Fibroblast of mammary gland (primary cell): ENCODE data around the gene CES3.
A peak's percentile ranks its signal among the peaks of the same experiment; 100 is the strongest.
"Not testable (repeated sequence)": the region's sequence is repeated elsewhere in the genome, so short reads cannot be mapped to it uniquely, and the experiment has no call there.

ENCODE experiments used
- DNase-seq: peaks from one replicate; pipeline ENCODE4 v3.0.0-alpha.2; 2010; ENCODE audit warnings: low read depth
- H3K4me3 ChIP-seq: 2 replicates; pipeline ENCODE4 v1.5.1; 2011; ENCODE audit warnings: low read depth, mild to moderate bottlenecking, low read length, moderate library complexity; ENCODE audit not compliant: control insufficient read depth
- TF ChIP-seq, protein P1 (sequence below): conservative IDR thresholded peaks from 2 replicates; pipeline ENCODE4 v1.5.1; 2011; ENCODE audit warnings: low read depth, low read length, inconsistent platforms; ENCODE audit not compliant: control insufficient read depth, insufficient read depth

The CES3 gene

DNA sequence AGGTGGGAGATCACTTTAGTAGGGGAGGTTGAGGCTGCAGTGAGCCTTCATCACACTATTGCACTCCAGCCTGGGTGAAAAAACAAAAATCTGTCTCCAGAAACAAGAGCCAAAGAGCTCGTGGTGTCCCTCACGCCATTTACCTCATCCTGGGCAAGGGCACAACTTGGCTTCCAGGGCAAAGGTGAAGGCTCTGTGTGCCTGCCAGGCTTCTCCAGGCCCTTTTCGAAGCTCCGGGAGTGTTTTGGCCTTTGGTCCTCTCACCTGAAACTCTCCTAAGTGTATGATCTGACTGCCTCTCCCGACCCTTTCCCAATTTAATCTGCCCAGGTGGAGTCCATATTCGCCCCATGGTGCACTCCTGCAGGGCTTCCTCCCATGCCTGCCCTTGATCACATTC lies 11.6 kb upstream of the CES3 start:
- no peak for DNase-seq
- H3K4me3 ChIP-seq = no peak overlapping the region
- TF ChIP-seq, protein P1, sequence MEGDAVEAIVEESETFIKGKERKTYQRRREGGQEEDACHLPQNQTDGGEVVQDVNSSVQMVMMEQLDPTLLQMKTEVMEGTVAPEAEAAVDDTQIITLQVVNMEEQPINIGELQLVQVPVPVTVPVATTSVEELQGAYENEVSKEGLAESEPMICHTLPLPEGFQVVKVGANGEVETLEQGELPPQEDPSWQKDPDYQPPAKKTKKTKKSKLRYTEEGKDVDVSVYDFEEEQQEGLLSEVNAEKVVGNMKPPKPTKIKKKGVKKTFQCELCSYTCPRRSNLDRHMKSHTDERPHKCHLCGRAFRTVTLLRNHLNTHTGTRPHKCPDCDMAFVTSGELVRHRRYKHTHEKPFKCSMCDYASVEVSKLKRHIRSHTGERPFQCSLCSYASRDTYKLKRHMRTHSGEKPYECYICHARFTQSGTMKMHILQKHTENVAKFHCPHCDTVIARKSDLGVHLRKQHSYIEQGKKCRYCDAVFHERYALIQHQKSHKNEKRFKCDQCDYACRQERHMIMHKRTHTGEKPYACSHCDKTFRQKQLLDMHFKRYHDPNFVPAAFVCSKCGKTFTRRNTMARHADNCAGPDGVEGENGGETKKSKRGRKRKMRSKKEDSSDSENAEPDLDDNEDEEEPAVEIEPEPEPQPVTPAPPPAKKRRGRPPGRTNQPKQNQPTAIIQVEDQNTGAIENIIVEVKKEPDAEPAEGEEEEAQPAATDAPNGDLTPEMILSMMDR = no peak

DNA sequence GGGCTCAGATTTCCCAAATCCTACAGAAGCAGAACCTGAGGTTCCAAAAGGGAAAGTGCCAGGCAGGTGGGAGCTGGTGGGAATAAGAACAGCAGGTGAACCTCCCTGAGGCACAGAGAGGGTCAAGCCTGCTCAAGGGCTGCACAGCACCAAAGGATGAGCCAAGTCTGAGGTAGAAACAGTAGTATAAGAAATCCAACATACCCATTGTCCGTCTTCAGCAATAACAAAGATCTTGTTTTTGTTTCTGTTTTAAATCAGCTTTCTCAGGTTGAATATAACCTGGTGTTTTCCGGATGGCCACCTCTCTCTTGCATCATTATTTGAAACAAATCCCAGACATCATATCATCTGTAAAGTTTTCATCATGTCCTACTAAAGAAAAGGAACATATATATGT lies 10.6 kb upstream of the CES3 start:
- DNase-seq = no peak
- H3K4me3 ChIP-seq = no peak overlapping the region
- TF ChIP-seq, protein P1 = no peak

DNA sequence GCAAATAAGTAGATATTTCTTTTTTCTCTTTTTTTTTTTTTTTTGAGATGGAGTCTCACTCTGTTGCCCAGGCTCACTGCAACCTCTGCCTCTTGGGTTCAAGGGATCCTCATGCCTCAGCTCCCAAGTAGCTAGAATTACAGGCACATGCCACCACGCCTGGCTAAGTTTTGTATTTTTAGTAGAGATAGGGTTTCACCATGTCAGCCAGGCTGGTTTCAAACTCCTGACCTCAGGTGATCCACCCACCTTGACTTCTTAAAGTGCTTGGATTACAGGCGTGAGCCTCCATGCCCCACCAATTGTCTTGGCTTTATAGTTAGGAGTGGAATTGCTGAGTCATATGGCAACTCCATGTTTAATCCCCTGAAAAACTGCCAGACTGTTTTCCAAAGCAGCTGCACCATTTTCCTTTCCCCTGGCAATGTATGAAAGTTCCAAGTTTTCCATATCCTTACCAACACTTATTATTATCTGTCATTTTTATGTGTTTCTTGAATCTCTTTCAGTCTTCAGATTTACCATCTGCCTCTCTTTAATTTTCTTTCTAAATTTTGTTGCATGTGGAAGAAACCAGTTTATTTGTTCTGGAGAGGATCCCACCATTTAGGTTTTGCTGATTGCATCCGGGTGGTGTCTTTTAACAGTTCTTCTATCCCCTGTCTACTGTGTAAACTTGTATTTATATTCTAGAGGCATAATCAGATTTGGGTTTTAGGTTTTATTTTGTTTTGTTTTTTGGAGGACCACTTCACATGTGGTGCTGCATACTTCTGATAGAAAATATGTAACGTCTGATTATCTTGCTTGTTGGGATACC lies 9.9 kb upstream of the CES3 start:
- H3K4me3 ChIP-seq = no peak overlapping the region
- DNase-seq = no peak
- TF ChIP-seq, protein P1 = no peak

DNA sequence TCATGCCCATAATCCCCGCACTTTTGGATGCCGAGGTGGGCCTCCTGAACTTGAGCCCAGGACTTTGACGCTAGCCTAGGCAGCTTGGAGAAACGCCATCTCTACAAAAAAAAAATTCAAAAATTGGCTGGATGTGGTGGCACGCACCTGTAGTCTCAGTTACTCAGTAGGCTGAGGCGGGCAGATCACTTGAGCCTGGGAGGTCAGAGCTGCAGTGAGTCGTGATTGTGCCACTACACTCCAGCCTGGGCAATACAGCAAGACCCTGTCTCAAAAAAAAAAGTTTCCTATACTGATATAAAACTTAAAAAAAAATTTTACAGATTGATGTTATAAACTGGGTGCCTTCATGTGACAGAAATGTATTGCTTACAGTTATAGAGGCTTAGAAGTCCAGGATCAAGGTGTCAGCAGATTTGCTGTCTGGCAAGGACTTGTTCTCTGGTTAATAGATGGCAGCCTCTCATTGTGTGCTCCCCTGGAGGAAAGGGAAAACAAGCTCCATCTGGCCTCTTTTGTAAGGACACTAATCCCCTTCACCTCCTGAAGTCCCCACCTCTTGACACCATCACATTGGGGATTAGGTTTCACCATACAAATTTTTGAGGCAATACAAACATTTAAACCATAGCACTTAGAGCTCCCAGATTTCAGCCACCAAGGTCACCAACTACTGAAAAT lies 8.5 kb upstream of the CES3 start:
- no peak overlapping the region for H3K4me3 ChIP-seq
- TF ChIP-seq, protein P1 = no peak
- no peak for DNase-seq

DNA sequence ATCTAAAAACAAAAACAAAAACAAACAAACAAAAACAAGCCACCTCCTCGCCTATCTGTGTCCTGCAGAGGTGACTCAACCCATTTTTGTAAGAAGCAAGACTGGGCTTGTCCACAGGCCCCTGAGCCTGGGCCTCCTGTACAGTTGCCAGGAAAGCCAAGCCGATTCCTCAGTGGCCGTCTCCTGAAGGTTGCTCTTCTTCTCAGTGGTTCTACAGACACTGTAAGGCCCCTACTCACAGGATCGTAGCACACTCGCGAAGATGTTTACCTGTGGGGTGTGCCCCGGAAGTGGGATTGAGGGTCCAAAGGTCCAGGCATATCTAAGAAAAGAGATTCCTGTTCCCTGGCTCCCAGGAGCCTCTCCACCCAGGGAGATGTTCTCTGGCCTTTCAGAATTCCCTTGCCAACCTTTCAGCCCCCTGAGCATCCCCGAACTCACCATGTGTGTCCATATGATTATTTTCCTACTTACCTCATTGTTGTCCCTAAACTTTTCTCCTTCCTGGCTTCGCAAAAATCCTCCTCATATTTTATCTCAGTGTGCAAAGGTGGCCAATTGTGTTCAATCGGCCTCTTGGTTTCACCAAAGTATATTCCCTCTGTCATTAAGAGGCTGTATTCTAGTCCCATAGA lies 7.5 kb upstream of the CES3 start:
- H3K4me3 ChIP-seq = no peak overlapping the region
- TF ChIP-seq, protein P1 = no peak
- DNase-seq = no peak

DNA sequence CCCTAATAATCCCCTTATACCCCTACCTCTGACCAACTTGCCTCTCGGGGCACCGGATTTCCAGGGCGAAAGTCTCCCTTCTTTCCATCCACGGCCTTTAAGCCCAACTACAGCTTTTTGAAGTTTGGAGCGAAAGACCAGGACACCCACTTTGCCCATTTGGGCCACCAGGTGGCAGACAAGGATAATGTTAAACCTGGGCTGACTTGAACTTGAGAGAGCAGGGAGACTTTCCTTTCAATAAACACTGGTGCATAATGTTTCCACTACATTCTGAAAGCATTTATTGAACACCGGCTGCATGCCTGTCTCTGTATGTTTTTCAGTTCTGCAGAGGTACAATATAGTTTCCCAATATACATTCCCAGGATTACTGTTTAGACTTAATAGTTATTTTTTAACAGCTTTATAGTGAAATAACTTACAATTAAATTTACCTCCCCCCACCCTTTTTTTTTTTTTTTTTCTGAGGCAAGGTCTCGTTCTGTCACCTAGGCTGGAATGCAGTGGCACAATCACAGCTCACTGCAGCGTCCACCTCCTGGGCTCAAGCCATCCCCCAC lies 6.9 kb upstream of the CES3 start:
- TF ChIP-seq, protein P1 = peak; percentile 91
- H3K4me3 ChIP-seq = no peak overlapping the region
- peak; percentile 75 for DNase-seq

DNA sequence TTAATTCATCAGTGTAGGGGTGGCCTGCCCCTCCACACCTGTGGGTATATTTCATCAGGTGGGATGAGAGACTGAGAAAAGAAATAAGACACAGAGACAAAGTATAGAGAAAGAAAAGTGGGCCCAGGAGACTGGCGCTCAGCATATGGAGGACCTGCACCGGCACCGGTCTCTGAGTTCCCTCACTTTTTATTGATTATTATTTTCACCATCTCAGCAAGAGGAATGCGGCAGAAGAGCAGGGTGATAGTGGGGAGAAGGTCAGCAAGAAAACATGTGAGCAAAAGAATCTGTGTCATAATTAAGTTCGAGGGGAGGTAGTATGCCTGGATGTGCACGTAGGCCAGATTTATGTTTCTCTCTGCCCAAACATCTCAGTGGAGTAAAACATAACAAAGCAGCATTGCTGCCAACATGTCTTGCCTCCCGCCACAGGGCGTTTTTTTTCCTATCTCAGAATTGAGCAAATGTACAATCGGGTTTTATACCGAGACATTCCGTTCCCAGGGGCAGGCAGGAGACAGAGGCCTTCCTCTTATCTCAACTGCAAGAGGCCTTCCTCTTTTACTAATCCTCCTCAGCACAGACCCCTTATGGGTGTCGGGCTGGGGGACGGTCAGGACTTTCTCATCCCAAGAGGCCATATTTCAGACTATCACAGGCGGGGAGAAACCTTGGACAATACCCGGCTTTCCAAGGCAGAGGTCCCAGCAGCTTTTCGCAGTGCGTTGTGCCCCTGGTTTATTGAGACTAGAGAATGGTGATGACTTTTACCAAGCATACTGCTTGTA lies 5.5 kb upstream of the CES3 start:
- not testable (repeated sequence) for DNase-seq, H3K4me3 ChIP-seq

DNA sequence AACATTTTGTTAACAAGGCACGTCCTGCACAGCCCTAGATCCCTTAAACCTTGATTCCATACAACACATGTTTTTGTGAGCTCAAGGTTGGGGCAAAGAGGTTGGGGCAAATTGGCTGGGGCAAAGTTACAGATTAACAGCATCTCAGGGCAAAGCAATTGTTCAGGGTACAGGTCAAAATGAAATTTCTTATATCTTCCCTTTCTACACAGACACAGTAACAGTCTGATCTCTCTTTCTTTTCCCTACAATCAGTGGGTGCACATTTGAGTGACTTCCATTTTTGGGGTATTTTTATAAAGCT lies 5.0 kb upstream of the CES3 start:
- H3K4me3 ChIP-seq, DNase-seq: not testable (repeated sequence)
